Neural cell (in vitro differentiated cells): ENCODE data around the gene NRP1. TPM values are rescaled to one million over a fixed set of nuclear protein-coding genes. Genes with fewer than 3 reads are reported as not detected.

Source experiments
- H2AFZ ChIP-seq: fragments of 200-600, 300-800 bp; sonication (generic), shearing (Covaris generic); 2 replicates; pipeline ENCODE4 v1.6.0; 2014; ENCODE audit warnings: low read depth, mild to moderate bottlenecking, antibody characterized with exemption, low read length, moderate library complexity
- H3F3A ChIP-seq: fragments of 200-600 bp; shearing (Covaris generic); 2 replicates; pipeline ENCODE4 v1.6.1; 2016; ENCODE audit warnings: mild to moderate bottlenecking, moderate library complexity, mixed read lengths, antibody characterized with exemption, low read length; ENCODE audit not compliant: insufficient read depth, poor library complexity, severe bottlenecking
- H3K27ac ChIP-seq: fragments of 200-600, 300-800 bp; sonication (generic), shearing (Covaris generic); 2 replicates; pipeline ENCODE4 v1.5.1; 2014; ENCODE audit warnings: mild to moderate bottlenecking, low read length, moderate library complexity
- H3K27me3 ChIP-seq: fragments of 300-800, 200-600 bp; sonication (generic), shearing (Covaris generic); 2 replicates; pipeline ENCODE4 v1.6.0; 2014; ENCODE audit warnings: mild to moderate bottlenecking, low read depth, low read length, moderate library complexity; ENCODE audit not compliant: insufficient read depth
- H3K36me3 ChIP-seq: fragments of 300-800, 200-600 bp; sonication (generic), shearing (Covaris generic); 2 replicates; pipeline ENCODE4 v1.5.1; 2014; ENCODE audit warnings: mild to moderate bottlenecking, antibody characterized with exemption, low read length, moderate library complexity; ENCODE audit not compliant: insufficient read depth
- H3K4me2 ChIP-seq: fragments of 300-800, 200-600 bp; sonication (generic), shearing (Covaris generic); 2 replicates; pipeline ENCODE4 v1.6.0; 2014; ENCODE audit warnings: mild to moderate bottlenecking, low read length
- H3K4me3 ChIP-seq: fragments of 300-800, 200-600 bp; sonication (generic), shearing (Covaris generic); 2 replicates; pipeline ENCODE4 v1.5.1; 2014; ENCODE audit warnings: mild to moderate bottlenecking, low read length, moderate library complexity
- H3K79me2 ChIP-seq: fragments of 200-600 bp; shearing (Covaris generic); replicated peaks from 2 replicates; pipeline ENCODE4 v1.6.0; 2014; ENCODE audit warnings: mild to moderate bottlenecking, low read length, moderate library complexity; ENCODE audit not compliant: insufficient read depth
- H3K9ac ChIP-seq: fragments of 300-800, 200-600 bp; sonication (generic), shearing (Covaris generic); 2 replicates; pipeline ENCODE4 v1.6.1; 2016; ENCODE audit warnings: mild to moderate bottlenecking, low read length, mixed read lengths
- H3K9me2 ChIP-seq: fragments of 200-600 bp; shearing (Covaris generic); 2 replicates; pipeline ENCODE4 v1.6.1; 2016; ENCODE audit warnings: mild to moderate bottlenecking, low read length, mixed read lengths; ENCODE audit not compliant: insufficient read depth
- H3K9me3 ChIP-seq: fragments of 200-600, 300-800 bp; sonication (generic), shearing (Covaris generic); 2 replicates; pipeline ENCODE4 v1.6.1; 2016; ENCODE audit warnings: mild to moderate bottlenecking, mixed run types, low read length, moderate library complexity, mixed read lengths
- H4K20me1 ChIP-seq: fragments of 200-600 bp; shearing (Covaris generic); 2 replicates; pipeline ENCODE4 v1.6.1; 2016; ENCODE audit warnings: mild to moderate bottlenecking, mixed run types; ENCODE audit not compliant: insufficient read depth
- CTCF ChIP-seq: fragments of 450-650 bp; IDR thresholded peaks from 2 replicates; pipeline ENCODE4 v1.5.1; 2014; ENCODE audit warnings: antibody characterized with exemption, mild to moderate bottlenecking, moderate library complexity; ENCODE audit not compliant: poor library complexity, severe bottlenecking
- EP300 ChIP-seq: fragments of 450-650 bp; conservative IDR thresholded peaks from 2 replicates; pipeline ENCODE4 v1.6.1; 2014; ENCODE audit warnings: antibody characterized with exemption, mild to moderate bottlenecking, moderate library complexity; ENCODE audit not compliant: poor library complexity, severe bottlenecking
- EZH2 ChIP-seq: fragments of 200-600, 300-800 bp; shearing (Covaris generic), sonication (generic); IDR thresholded peaks from 2 replicates; pipeline ENCODE4 v1.6.1; 2014; ENCODE audit warnings: antibody characterized with exemption, low read length, borderline replicate concordance, mild to moderate bottlenecking; ENCODE audit not compliant: insufficient read depth, poor library complexity, severe bottlenecking
- MXI1 ChIP-seq: fragments of 450-650 bp; conservative IDR thresholded peaks from 2 replicates; pipeline ENCODE4 v1.6.1; 2014; ENCODE audit warnings: antibody characterized with exemption, mild to moderate bottlenecking; ENCODE audit not compliant: poor library complexity, severe bottlenecking
- POLR2AphosphoS5 ChIP-seq: IDR thresholded peaks from 2 replicates; pipeline ENCODE4 v1.6.1; 2012
- SMC3 ChIP-seq: fragments of 450-650 bp; conservative IDR thresholded peaks from 2 replicates; pipeline ENCODE4 v1.6.1; 2014; ENCODE audit warnings: antibody characterized with exemption, mild to moderate bottlenecking, moderate library complexity; ENCODE audit not compliant: poor library complexity
- TAF1 ChIP-seq: IDR thresholded peaks from 2 replicates; pipeline ENCODE4 v1.6.1; 2012; ENCODE audit warnings: low read depth
- polyA plus RNA-seq: library from polyadenylated mRNA; depleted of rRNA; stranded (reverse); fragments of >200 nt; gene quantifications from 2 replicates; pipeline ENCODE4 v1.2.3, GENCODE V29; 2014

Gene NRP1
- polyA plus RNA-seq, 1 donor from 2014 or later, result 23.2 TPM

GRCh38 chr10:33195608-33196376 lies 138.7 kb downstream of the NRP1 start:
- Histone ChIP-seq H3F3A (no peaks in the 10 kb centered on the region), H2AFZ (no peak overlapping the region), H3K4me2 (no peak overlapping the region), H3K9me3 (no peaks in the 10 kb centered on the region), H3K27ac (no peak overlapping the region), H3K79me2 (no peaks in the 10 kb centered on the region), H3K27me3 (no peaks in the 10 kb centered on the region), H4K20me1 (no peaks in the 10 kb centered on the region), H3K4me3 (no peak overlapping the region), H3K9ac (no peak overlapping the region), H3K9me2 (no peaks in the 10 kb centered on the region), H3K36me3 (no peaks in the 10 kb centered on the region)
- TF ChIP-seq TAF1, result no peak
- TF ChIP-seq EZH2, result no peak
- no peak for TF ChIP-seq POLR2AphosphoS5
- TF ChIP-seq CTCF, result no peak
- no peak for TF ChIP-seq MXI1

- no peaks in the 10 kb centered on the region for H3F3A ChIP-seq
- no peak overlapping the region for H3K4me2 ChIP-seq
- no peaks in the 10 kb centered on the region for H3K27me3 ChIP-seq
- H3K9me3 ChIP-seq, result no peaks in the 10 kb centered on the region
- no peak overlapping the region for H2AFZ ChIP-seq
- no peaks in the 10 kb centered on the region for H3K9me2 ChIP-seq
- H3K9ac ChIP-seq, result no peak overlapping the region
- no peaks in the 10 kb centered on the region for H3K79me2 ChIP-seq
- H3K36me3 ChIP-seq, result no peaks in the 10 kb centered on the region
- no peak overlapping the region for H3K27ac ChIP-seq
- no peaks in the 10 kb centered on the region for H4K20me1 ChIP-seq
- no peak overlapping the region for H3K4me3 ChIP-seq
- TF ChIP-seq EZH2 (no peak), EP300 (no peak), MXI1 (no peak), SMC3 (peak; percentile 42), CTCF (no peak)
Observed at GRCh38 chr10:33193701-33194521, 140.6 kb downstream of the NRP1 start.
